Tibial nerve (tissue), 3 donors: ENCODE measurements around the gene HOATZ.

Source experiments
- CTCF ChIP-seq, 5 experiments: fragments of 200-600 bp in 3 of 5; fragments of 450-650 bp in 2 of 5; sonication (generic) in 3 of 5; IDR thresholded peaks; one replicate each; pipeline ENCODE4 v1.5.1; 2016 to 2019; ENCODE audit warnings: antibody characterized with exemption in 5 of 5, mild to moderate bottlenecking in 3 of 5, moderate library complexity in 2 of 5
- POLR2A ChIP-seq, 2 donors: fragments of 450-650 bp; IDR thresholded peaks; one replicate each; pipeline ENCODE4 v1.6.1; 2017; ENCODE audit warnings: antibody characterized with exemption in 2 of 2, mild to moderate bottlenecking in 2 of 2, moderate library complexity in 2 of 2

GRCh38 chr11:111465400-111465799, 49.2 kb upstream of the HOATZ start:
- no peak for TF ChIP-seq CTCF (IDR thresholded peaks at IDR 0.05)
- TF ChIP-seq POLR2A (IDR thresholded peaks at IDR 0.05), result no peak
